Activated T-cell treated with anti-CD3 and anti-CD28 coated beads for 48 hours (primary cell): Measurements from ENCODE around the gene GPRC5A.

Source experiments
- DNase-seq: peaks from one replicate; pipeline ENCODE4 v3.0.0-alpha.2; 2020; ENCODE audit warnings: low read depth

Gene GPRC5A

DNA sequence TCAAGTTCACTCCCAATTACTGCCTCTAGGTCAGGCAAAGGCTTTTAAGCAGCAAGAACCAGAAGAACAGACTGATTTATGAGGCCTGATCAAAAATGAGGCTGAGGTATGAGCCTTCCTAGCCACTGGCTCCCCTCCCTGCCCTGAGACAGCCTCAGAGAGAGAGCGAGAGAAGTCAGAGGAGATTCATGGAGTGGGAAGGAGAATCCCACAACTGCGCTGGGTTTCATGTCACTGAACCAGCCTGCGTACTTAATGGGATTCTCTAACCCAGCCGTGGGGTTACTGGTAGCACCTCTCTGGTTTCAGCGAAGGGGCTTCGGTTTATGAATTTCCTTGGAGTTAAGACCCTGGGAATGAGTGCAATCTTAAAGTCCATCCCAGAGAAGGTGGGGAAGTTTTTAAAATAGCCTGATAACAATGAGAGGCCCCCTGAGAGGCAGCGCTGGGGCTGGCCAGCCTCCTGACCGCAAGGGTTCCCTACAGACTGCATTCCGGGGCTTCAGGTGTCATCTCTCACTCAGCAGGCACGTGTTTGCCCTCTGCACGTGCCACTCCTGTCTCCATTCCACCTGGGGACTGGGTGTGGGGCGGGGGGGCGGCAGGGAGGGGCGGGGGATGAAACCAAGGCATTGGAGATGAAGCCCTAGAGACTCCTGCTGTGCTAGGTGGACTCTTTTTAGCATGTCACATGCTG lies 6.1 kb upstream of the GPRC5A start:
- no peak for DNase-seq

- DNase-seq = no peak
Observed at GRCh38 chr12:12887471-12887870, 3.9 kb upstream of the GPRC5A start.

DNA sequence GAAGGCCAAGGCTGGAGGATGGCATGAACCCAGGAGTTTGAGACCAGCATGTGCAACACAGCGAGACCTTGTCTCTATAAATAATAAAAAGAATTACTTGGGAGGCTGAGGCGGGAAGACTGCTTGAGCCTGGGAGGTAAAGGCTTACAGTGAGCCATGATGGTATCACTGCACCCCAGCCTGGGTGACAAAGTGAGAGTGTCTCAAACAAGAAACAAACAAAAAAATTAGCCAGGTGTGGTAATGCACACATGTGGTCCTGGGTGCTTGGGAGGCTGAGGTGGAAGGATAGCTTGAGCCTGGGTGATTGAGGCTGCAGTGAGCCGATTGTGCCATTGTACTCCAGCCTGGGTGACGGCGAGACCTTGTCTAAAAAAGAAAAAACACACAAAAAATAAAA lies 1.7 kb upstream of the GPRC5A start:
- DNase-seq = no peak

DNA sequence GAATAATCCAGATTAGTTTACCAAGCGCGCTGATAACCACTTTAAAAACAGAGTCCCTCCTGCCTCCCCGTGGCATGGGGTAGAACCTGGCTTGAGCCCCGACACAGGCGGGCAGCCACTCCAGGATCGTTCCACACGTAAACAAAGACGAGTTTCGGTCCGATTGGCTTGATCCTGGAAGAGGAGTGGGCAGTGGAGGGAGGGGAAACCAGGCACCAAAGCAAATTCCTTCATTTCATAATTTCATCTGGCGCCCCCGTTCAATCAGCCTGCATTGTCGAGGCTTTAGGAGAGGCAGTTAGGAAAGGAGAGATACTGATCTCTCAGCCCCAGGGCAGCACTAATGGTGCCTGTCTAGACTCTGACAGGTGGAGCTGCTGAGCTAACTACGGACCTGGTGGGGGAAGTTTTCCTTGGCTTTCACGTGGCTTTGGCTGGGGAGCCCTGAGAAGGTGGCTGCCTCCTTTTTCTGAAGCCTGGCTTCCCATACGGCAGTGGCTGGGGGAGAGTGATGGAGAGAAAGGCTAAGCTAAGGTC lies 751 bp upstream of the GPRC5A start:
- no peak for DNase-seq

- DNase-seq = no peak
Observed at GRCh38 chr12:12891881-12892355, 556 bp downstream of the GPRC5A start.

DNA sequence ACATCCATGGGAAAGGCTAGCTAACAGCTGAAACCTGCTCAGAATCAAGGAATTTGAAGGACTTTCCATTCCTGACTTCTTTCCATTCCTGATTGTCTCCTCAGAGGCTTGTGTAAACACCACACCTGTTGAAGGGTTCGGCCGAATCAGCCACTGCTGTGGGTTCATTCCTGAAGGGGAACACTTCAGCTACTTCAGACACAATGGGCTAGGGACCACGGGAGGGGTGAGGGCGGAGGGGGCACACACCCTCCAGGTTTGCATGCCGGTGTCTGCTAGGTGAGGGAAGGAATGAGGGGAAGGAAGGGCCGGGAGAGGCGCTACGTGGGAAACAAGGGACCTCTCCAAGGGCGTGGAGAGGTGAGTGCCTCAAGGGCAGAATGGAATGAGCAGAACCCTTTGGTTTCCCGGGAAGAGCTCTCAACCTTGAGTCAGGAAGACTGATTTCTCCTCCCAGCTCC lies 1.3 kb downstream of the GPRC5A start:
- DNase-seq = no peak

DNA sequence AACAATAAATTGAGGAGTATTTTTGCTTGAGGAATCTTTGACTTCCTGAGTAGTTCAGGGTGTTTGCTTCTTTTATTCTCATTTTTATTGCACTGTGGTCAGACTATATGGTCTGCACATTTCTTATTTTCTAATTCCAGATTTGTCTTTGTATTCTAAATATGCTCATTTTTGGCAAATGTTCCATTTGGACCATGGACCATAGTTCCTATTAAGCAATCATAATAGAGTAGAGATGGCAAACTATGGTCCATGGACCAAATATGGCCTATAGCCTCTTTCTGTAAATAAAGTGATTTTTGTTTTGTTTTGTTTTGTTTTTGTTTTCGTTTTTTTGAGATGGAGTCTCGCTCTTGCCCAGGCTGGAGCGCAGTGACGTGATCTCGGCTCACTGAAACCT lies 2.1 kb downstream of the GPRC5A start:
- DNase-seq = no peak

GRCh38 chr12:12896260-12896659 lies 4.9 kb downstream of the GPRC5A start:
- no peak for DNase-seq

GRCh38 chr12:12897302-12897701 lies 5.9 kb downstream of the GPRC5A start:
- no peak for DNase-seq

DNA sequence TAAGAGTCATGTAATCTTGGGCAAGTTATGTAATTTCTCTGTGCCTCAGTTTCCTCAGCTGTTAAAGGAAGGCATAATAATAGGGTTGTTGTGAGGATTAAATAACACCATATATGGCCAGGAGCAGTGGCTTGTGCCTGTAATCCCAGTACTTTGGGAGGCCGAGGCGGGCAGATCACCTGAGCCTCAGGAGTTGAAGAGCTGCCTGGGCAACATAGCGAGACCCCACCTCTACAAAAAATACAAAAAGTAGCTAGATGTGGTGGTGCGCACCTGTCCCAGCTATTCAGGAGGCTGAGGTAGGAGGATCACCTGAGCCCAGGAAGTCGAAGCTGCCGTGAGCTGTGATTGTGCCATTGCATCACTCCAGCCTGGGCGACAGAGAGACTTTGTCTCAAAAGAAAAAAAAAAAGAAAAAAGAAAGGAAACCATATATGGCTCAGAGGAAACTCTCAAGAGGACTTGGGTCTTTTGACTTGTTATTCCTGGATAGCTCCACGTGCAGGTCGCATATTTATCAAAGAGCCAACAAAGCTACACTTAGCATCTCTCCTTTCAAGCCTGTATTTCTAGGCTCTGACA lies 6.9 kb downstream of the GPRC5A start:
- DNase-seq = no peak

DNA sequence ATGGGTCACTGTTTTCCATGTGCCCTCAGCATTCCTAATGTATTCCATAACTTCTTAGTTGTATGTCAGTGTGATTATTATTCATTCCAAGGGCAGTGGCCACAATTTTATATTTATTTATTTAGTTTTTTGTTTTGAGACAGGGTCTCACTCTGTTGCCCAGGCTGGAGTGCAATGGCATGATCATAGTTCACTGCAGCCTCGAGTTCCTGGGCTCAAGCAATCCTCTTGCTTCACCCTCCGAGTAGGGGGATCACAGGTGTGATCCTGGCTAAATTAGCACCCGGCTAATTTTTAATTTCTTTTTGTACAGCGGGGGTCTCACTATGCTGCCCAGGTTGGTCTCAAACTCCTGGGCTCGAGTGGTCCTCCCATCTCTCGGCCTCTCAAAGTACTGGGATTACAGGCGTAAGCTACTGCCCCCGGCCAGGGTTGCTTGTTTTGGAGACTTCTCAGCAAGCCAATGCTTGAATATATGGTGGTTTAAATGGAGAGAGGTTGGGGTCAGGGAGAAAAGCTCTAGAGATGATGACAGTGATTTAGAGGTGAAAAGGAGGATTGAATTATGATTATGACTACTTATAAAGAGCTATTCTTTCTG lies 7.6 kb downstream of the GPRC5A start:
- DNase-seq = no peak

GRCh38 chr12:12899530-12900380 lies 8.4 kb downstream of the GPRC5A start:
- DNase-seq = peak; percentile 53

GRCh38 chr12:12900786-12901157 lies 9.4 kb downstream of the GPRC5A start:
- no peak for DNase-seq

- no peak for DNase-seq
Observed at GRCh38 chr12:12901158-12901791, 9.9 kb downstream of the GPRC5A start.

DNA sequence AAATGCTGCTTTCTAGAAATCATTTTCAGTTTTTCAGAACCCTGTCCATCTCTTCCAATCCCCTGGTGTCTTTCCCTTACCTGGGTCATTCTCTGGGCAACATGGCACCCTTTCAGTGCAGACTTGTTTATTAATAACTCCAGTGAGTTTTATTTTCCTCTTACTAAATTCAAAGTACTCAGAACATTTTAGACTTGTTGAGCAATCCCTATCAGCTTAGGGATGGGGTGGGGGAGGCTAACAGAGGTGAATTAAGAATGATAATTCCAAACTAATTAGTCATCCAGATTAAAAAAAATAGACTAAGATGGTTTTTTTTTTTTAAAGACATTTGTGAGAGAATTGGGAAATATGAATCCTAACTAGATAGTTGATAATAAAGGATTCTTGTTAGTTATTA lies 10.7 kb downstream of the GPRC5A start:
- no peak for DNase-seq

DNA sequence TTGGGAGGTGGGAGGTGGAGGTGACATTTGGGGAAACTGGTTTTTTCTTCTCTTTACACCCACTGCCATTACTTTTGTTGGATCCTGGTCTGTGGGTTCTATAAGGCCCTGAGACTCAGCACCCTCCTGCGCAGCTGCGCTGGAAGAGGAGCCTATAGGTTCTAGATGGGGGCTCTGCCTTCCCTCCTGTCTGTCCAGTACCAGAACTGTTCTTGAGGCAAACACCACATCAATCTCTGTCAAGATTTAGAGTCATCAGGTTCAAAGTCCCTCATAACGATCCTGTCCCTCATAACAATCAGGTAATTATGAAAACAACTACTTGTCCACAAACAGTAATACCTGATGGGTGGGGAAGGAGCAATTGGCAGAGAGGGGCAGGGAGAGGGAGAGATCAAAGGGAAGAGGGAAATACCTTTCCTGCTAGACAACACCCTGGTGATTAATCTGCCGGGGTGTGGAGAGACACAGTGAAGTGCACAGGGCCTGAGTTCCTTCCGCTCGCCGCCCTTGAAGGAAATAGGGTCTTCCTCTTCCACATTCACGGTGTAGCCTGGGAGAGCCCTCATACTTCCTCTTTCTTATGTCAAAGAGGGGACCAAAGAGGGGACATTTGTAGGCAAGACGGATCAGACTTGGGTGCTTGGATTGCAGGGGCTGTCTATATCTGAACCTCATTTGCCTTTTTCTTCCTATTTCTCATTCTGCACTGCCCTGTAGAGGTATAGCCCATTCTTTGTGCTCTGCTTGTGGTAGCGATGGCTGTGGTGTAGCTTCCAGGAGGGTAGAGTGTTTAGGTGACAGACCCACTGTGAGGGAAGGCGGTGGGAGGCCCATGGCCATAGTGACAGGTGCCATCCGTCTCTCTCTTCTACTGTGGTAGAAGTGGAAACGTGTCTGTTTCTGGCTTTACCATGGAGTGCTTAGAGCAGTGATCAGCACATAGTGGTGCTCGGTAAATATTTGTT lies 12.6 kb downstream of the GPRC5A start:
- no peak for DNase-seq

- no peak for DNase-seq
Observed at GRCh38 chr12:12907552-12907951, 16.2 kb downstream of the GPRC5A start.

DNA sequence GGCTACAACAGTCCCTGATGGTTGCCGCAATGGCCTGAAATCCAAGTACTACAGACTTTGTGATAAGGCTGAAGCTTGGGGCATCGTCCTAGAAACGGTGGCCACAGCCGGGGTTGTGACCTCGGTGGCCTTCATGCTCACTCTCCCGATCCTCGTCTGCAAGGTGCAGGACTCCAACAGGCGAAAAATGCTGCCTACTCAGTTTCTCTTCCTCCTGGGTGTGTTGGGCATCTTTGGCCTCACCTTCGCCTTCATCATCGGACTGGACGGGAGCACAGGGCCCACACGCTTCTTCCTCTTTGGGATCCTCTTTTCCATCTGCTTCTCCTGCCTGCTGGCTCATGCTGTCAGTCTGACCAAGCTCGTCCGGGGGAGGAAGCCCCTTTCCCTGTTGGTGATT lies 16.9 kb downstream of the GPRC5A start:
- DNase-seq = no peak

GRCh38 chr12:12908711-12909110 lies 17.3 kb downstream of the GPRC5A start:
- DNase-seq = no peak

DNA sequence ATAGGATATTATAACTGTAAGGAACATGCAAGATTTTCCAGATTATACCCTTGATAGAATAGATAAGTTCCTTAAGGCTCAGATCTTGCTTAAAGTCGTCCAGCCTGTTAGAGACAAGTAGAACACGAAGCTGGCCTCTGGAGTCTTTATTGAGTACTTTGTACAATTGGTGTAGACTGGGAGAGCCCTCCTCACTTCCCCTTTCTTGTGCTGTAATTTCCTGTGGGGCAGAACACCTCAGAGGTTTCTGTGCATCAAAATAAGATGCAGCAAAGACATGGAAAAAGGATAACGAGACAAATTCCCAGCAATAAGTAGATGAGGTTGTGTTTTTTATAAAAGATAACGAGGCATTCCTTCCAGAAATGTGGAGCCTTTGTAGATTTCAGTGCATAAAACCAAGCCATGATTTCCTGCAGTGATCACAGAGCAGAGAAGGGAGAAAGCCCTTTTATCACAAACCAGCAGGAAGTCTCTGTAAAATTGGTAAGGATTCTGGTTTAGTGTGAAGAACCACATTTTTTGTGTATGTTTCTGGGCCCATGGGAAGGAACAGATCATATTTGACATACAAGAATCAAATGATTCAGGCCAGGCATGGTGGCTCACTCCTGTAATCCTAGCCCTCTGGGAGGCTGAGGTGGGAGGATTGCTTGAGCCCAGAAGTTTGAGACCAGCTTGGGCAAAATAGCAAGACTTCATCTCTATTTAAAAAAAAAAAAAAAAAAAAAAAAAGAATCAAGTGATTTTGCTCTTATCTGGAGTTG lies 18.0 kb downstream of the GPRC5A start:
- DNase-seq = no peak
